Measurements from ENCODE around the gene SLC9A9. TPM values are rescaled to one million over a fixed set of nuclear protein-coding genes. Genes with fewer than 3 reads are reported as not detected.

SLC9A9 gene
- total and polyA plus RNA-seq, 2 of the 8 experiments (the other 6 are each of a cell fraction or from before 2014, with no cell fraction given), result 0.48 to 1.1 TPM

DNA sequence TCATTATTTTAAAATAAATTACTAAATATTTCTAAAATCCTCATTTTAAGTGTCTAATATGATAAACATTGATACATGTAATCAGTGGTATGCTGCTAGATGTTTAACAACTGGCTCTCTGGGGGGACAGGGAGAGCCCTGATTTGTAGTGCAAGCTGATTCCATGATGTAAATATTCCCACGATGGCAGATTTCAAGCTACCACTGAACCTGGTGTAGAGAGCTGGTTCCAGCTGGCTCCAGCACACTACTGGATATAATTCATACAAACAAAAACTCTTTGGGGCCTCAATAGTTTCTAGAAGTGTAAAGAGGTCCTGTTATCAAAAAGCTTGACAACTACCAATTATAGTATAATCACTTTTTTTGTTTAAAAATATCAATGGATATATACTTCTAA is 316.2 kb downstream of the SLC9A9 start:
- DNase-seq (ENCODE audit: low read depth in 1 of 2, low spot score in 2 of 2), result no peak
- Histone ChIP-seq H2BK120ac (replicated peaks; ENCODE audit: low read depth, low read length) (no peak overlapping the region), H2AK5ac (ENCODE audit: low read depth, low read length) (no peak overlapping the region), H3K79me1 (ENCODE audit: low read depth, low read length) (no peaks in the 10 kb centered on the region), H3K4me1 (replicated peaks in 1 of 4; ENCODE audit: control insufficient read depth in 3 of 4, insufficient read depth in 4 of 4, low read length in 3 of 4) (no peaks in the 10 kb centered on the region), H3K27ac (ENCODE audit: low read depth, low read length) (no peak overlapping the region), H3K18ac (ENCODE audit: extremely low read depth, low read length) (no peak overlapping the region), H3K14ac (ENCODE audit: insufficient read length) (no peak overlapping the region), H3K4me3 (ENCODE audit: extremely low read depth in 1 of 4, insufficient read depth in 2 of 4, low read depth in 3 of 4, low read length in 4 of 4) (no peak overlapping the region), H4K91ac (replicated peaks; ENCODE audit: insufficient read length, low read length) (no peak overlapping the region), H3K79me2 (ENCODE audit: control insufficient read depth in 1 of 2, insufficient read depth in 2 of 2, low read length in 2 of 2) (no peaks in the 10 kb centered on the region), H4K8ac (ENCODE audit: extremely low read depth, insufficient read depth, low read length) (no peak overlapping the region), H3K4me2 (ENCODE audit: insufficient read depth in 1 of 2, low read depth in 2 of 2, low read length in 2 of 2) (no peak overlapping the region), H2BK15ac (ENCODE audit: low read length) (no peak overlapping the region), H2BK12ac (ENCODE audit: low read depth, low read length) (no peak overlapping the region), H3K56ac (replicated peaks; ENCODE audit: insufficient read length, low read depth, low read length) (no peak overlapping the region), H3K23ac (ENCODE audit: insufficient read length) (no peak overlapping the region), H2BK5ac (ENCODE audit: low read depth, low read length) (no peak overlapping the region), H3K27me3 (replicated peaks in 1 of 4; ENCODE audit: control insufficient read depth in 3 of 4, extremely low read depth in 1 of 4, insufficient read depth in 3 of 4, low read length in 3 of 4) (no peaks in the 10 kb centered on the region), H3K23me2 (ENCODE audit: low read depth, low read length) (no peaks in the 10 kb centered on the region), H4K5ac (ENCODE audit: insufficient read length, low read depth, low read length) (no peak overlapping the region), H3K4ac (replicated peaks; ENCODE audit: insufficient read length, low read depth, low read length) (no peak overlapping the region), H4K20me1 (replicated peaks in 1 of 2; ENCODE audit: control insufficient read depth in 1 of 2, insufficient read depth in 2 of 2, low read length in 2 of 2) (no peaks in the 10 kb centered on the region), H2AFZ (ENCODE audit: low read length) (no peak overlapping the region), H3K9me3 (ENCODE audit: insufficient read depth in 2 of 2, low read depth in 1 of 2, low read length in 1 of 2) (no peaks in the 10 kb centered on the region), H3K36me3 (ENCODE audit: control insufficient read depth in 2 of 4, insufficient read depth in 4 of 4, low read length in 3 of 4) (no peaks in the 10 kb centered on the region), H3K9ac (replicated peaks in 1 of 4; ENCODE audit: extremely low read depth in 1 of 4, low read depth in 3 of 4, low read length in 3 of 4) (no peak overlapping the region), H2BK20ac (ENCODE audit: low read length) (no peak overlapping the region)
- POLR2A ChIA-PET (ENCODE audit: partially characterized antibody), result no interaction called here
- no peak for TF ChIP-seq CHD2 (IDR thresholded peaks at IDR 0.05; ENCODE audit: low read length)
- no peak for TF ChIP-seq RXRA (IDR thresholded peaks at IDR 0.05; ENCODE audit: insufficient read depth, low read depth, low read length)
- CTCF ChIA-PET (ENCODE audit: partially characterized antibody), result interaction anchor here (0.5 kb wide), 1 partner anchor 538 kb away, joined by 4 read pairs; no protein-coding TSS in a partner anchor
- no peak for FAIRE-seq
- 100% methylated on average over 1 of the region's 1 CpG; no CpG with 5 or more reads in 1 of the 2 experiments for WGBS, 2 experiments (ENCODE audit: extremely low coverage in 1 of 2, insufficient coverage in 1 of 2, insufficient read length in 1 of 2, insufficient replicate concordance in 2 of 2, low coverage in 1 of 2, low lambda C conversion rate in 2 of 2, missing lambda C conversion rate in 1 of 2)
